GM23248 (cell line): ENCODE results near the gene SUPT16H.

ENCODE experiments used
- EZH2 ChIP-seq: fragments of 200-600 bp; sonication (generic); IDR thresholded peaks from 2 replicates; pipeline ENCODE4 v1.6.1; 2018; ENCODE audit warnings: antibody characterized with exemption, mild to moderate bottlenecking; ENCODE audit not compliant: insufficient read depth, poor library complexity, severe bottlenecking
- EZH2phosphoT487 ChIP-seq: fragments of 200-600 bp; sonication (generic); IDR thresholded peaks from 2 replicates; pipeline ENCODE4 v1.6.1; 2018; ENCODE audit warnings: antibody characterized with exemption, moderate library complexity, mild to moderate bottlenecking, low read depth; ENCODE audit not compliant: insufficient read depth

DNA sequence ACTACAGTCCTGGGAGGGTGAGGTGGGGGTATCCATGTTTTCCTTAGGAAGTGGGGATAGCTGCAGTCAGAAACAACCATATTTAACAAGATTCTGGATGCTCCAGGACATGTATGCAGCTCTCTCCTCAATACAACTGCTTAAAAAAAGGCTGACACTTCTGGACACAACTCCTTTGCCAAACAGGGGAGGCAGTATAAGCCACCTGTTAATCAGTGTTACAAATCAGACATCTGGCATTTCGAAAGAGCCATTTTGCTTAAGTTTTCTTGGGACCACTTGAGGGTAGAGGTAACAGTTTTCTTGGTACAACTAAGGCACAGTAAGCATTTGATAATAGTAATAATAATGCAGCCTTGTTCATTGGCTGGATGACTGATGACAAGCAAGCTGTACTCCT, 56.8 kb downstream of the SUPT16H start:
- TF ChIP-seq EZH2 (no peak), EZH2phosphoT487 (no peak)
